LNCaP clone FGC (cell line): ENCODE measurements around the gene GPR156.
"Not testable (repeated sequence)": the region's sequence is repeated elsewhere in the genome, so short reads cannot be mapped to it uniquely, and the experiment has no call there.

ENCODE experiments used
- DNase-seq: peaks from one replicate; pipeline ENCODE4 v3.0.0-alpha.2; 2011; ENCODE audit warnings: low read depth
- H3K4me3 ChIP-seq: 2 replicates; pipeline ENCODE4 v1.5.1; 2011; ENCODE audit warnings: mild to moderate bottlenecking, low read depth, low read length, control low read depth
- CTCF ChIP-seq: IDR thresholded peaks from 2 replicates; pipeline ENCODE4 v1.5.1; 2012; ENCODE audit warnings: mild to moderate bottlenecking; ENCODE audit not compliant: control insufficient read depth, insufficient read depth; ENCODE audit errors: extremely low read depth

Gene GPR156

DNA sequence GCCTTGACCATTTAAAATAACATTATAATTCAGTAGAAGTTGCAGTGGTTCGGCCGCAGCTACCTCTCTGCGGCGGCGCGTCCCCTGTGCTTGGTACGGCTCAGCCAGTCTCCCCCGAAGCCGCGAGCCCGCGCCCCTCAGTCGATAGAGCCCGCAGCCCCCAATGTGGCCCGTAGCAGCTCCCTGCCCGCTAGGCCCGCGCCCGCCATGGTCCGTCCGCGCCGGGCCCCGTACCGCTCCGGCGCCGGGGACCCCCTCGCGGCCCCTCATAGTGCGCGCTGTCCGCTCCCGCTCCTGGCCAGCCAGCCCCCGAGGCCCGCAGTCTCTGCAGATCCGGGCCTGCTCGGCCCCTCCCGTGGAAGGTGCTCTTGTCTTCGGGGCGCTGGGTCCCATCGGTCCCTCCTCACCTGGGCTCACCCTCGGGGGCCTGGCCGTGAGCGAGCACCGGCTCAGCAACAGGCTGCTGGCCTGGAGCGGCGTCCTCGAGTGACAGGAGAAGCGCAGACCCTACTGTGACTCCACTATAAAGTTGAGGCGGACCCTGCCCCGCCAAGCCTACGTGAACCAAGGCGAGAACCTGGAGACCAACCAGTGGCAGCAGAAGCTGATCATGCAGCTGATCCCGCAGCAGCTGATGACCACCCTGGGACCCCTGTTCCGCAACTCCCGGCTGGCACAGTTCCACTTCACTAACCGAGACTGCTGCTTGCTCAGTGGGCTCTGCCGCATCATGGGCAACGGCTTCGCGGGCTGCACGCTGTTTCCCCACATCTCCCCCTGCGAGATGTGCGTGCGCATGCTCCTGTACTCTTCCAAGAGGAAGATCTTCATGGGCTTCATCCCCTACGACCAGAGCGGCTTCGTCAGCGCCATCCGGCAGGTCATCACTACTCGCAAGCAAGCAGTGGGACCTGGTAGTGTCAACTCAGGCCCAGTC lies 21.8 kb upstream of the GPR156 start:
- no peak overlapping the region for H3K4me3 ChIP-seq
- TF ChIP-seq CTCF = no peak
- no peak for DNase-seq

GRCh38 chr3:120304616-120305015 lies 19.6 kb upstream of the GPR156 start:
- no peak overlapping the region for H3K4me3 ChIP-seq
- DNase-seq = peak; percentile 51
- TF ChIP-seq CTCF = no peak

- TF ChIP-seq CTCF = no peak
- H3K4me3 ChIP-seq = no peak overlapping the region
- DNase-seq = no peak
Measured at GRCh38 chr3:120302361-120302760, 17.3 kb upstream of the GPR156 start.

DNA sequence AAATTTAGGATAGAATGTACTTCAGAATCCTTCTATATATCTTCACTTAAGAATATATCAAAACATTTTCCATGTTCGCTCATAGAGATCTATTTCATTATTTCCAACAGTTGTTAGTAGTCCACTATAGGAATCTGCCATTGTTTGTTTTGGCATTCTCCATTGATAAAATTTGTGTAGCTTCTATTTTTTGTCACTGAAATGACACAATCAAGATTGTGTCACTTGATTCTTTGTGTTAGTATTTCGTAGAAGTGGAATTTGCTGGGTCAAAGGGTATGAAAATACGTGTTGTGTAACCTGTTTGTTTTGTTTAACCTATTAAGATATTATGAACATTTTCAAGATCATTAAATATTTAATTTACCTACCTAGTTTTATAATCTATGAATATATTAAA lies 15.9 kb upstream of the GPR156 start:
- H3K4me3 ChIP-seq = no peak overlapping the region
- TF ChIP-seq CTCF = no peak
- DNase-seq = peak; percentile 36

GRCh38 chr3:120299403-120299802 lies 14.4 kb upstream of the GPR156 start:
- no peak for TF ChIP-seq CTCF
- H3K4me3 ChIP-seq = no peak overlapping the region
- DNase-seq = no peak

DNA sequence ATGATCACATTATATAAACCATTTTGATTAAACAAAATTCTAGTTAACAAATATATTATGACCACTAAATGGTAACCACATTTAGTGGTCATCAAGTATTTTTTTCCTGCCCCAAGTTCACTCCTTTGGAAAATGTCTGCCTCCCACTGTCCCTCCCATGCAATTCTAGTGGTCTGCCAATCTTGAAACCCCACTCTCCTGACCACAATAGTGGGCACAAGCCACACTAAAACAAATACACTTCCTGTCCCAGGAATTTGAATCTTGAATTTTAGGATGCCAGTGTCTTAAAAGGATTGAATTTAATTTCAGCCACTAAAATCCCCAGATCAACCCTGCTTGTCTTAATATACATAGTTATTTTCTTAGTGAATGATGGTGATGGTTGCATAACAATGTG lies 14.0 kb upstream of the GPR156 start:
- no peak overlapping the region for H3K4me3 ChIP-seq
- TF ChIP-seq CTCF = no peak
- DNase-seq = no peak

GRCh38 chr3:120291552-120291951 lies 6.5 kb upstream of the GPR156 start:
- DNase-seq, H3K4me3 ChIP-seq: not testable (repeated sequence)
